IMR-90 (cell line): Measurements from ENCODE around the gene TTC38.

Experiments used
- POLR2A ChIP-seq: IDR thresholded peaks from 2 replicates; pipeline ENCODE4 v1.6.1; 2012; ENCODE audit warnings: mild to moderate bottlenecking, low read depth, low read length
- RAD21 ChIP-seq: IDR thresholded peaks from 2 replicates; pipeline ENCODE4 v1.6.1; 2012; ENCODE audit warnings: low read length, improper control_type of control experiment
- RFX5 ChIP-seq: IDR thresholded peaks from 2 replicates; pipeline ENCODE4 v1.8.0; 2012; ENCODE audit warnings: low read depth, mild to moderate bottlenecking, low read length, moderate library complexity
- TF ChIP-seq, protein P1 (sequence below): conservative IDR thresholded peaks from 2 replicates; pipeline ENCODE4 v1.5.1; 2012; ENCODE audit warnings: mild to moderate bottlenecking, low read depth, low read length, improper control_type of control experiment

DNA sequence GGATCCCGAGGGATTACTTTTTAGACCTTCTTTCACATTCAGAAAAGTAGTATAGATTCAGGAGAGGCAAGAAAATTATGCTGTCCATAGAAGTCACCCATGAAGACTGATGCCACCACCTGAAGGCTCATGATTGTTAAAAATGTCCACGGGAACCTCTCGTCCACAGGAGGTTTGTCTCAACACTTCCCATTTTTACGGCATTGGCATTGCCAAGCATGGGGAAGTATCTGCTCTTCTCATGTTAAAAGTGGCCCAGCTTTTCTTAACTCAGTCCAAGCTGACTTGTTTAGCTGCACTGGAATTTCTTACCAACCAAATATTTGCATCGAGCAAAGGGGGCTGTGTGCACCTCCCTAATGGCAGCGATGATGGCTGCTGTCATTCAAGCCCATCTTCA lies 27.3 kb upstream of the TTC38 start:
- TF ChIP-seq, protein P1, sequence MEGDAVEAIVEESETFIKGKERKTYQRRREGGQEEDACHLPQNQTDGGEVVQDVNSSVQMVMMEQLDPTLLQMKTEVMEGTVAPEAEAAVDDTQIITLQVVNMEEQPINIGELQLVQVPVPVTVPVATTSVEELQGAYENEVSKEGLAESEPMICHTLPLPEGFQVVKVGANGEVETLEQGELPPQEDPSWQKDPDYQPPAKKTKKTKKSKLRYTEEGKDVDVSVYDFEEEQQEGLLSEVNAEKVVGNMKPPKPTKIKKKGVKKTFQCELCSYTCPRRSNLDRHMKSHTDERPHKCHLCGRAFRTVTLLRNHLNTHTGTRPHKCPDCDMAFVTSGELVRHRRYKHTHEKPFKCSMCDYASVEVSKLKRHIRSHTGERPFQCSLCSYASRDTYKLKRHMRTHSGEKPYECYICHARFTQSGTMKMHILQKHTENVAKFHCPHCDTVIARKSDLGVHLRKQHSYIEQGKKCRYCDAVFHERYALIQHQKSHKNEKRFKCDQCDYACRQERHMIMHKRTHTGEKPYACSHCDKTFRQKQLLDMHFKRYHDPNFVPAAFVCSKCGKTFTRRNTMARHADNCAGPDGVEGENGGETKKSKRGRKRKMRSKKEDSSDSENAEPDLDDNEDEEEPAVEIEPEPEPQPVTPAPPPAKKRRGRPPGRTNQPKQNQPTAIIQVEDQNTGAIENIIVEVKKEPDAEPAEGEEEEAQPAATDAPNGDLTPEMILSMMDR: no peak
- TF ChIP-seq RFX5: no peak
- TF ChIP-seq POLR2A: no peak
- TF ChIP-seq RAD21: no peak
